ENCODE measurements around the gene BTF3. TPM values are rescaled to one million over a fixed set of nuclear protein-coding genes. Genes with fewer than 3 reads are reported as not detected.

Gene BTF3
- total and polyA plus RNA-seq, 2 of the 13 experiments (the other 11 are each of a cell fraction or from before 2014, with no cell fraction given), result 557 to 698 TPM

DNA sequence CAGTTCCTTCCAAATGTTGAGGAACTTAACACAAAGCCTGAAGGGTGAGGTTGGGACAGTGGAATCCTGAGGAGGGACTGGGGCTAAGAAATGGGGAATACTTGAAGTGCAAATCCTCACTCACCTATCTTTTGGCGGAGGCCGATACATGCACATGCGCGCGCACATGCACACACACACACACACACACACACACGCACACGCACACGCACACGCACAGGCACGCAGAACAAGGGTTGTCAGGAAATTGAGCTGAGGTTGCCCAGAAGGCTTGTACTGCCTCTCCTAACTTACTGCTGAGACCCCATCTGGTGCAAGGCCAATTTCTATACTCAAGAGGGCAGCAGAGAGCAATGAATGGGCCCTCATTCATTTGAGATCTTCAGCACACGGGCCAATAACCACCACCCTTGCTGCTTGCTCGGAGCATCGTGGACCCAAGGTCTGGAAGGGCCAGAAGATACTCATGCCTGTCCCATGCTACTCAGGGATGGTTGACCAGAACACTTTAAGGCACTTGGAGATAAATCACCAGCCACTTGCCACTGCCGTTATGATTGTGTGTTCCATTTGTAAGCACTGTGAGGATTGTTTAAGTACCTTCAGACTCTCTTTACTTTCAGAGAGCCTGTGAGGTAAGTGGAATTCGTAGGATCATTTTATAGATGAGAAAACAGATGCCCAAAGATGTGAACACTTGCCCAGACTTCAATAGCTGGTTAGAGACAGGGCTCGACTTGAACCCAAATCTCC lies 21.5 kb downstream of the BTF3 start (continued):
- TF ChIP-seq ZNF691 (CRISPR knock-in tag; IDR thresholded peaks at IDR 0.05; ENCODE audit: borderline replicate concordance, low read depth) (no peak), SMAD9 (CRISPR knock-in tag; IDR thresholded peaks at IDR 0.05) (no peak), CREB1 (IDR thresholded peaks at IDR 0.05) (no peak), CREB1 (CRISPR knock-in tag; IDR thresholded peaks at IDR 0.05) (no peak), EED (CRISPR knock-in tag; IDR thresholded peaks at IDR 0.05) (no peak), NR2C2 (CRISPR knock-in tag; IDR thresholded peaks at IDR 0.05; ENCODE audit: borderline replicate concordance) (no peak), ZMYM4 (CRISPR knock-in tag; IDR thresholded peaks at IDR 0.05) (0 out of 2 replicates have a peak, but pooled peaks have one; percentile 21), ZNF501 (CRISPR knock-in tag; IDR thresholded peaks at IDR 0.05) (0 out of 2 replicates have a peak, but pooled peaks have one; percentile 41), ZNF614 (CRISPR knock-in tag; IDR thresholded peaks at IDR 0.05; ENCODE audit: borderline replicate concordance) (peak; percentile 35; the same call in 1 of the 2 replicates), MEIS2 (CRISPR knock-in tag; IDR thresholded peaks at IDR 0.05) (no peak), SALL1 (CRISPR knock-in tag; IDR thresholded peaks at IDR 0.05) (peak; percentile 44; the same call in 1 of the 2 replicates), SOX6 (IDR thresholded peaks at IDR 0.05) (no peak), SOX6 (CRISPR knock-in tag; IDR thresholded peaks at IDR 0.05) (0 out of 2 replicates have a peak, but pooled peaks have one; percentile 38), MYPOP (CRISPR knock-in tag; IDR thresholded peaks at IDR 0.05) (no peak), SMAD1 (CRISPR knock-in tag; IDR thresholded peaks at IDR 0.05; ENCODE audit: borderline replicate concordance, low read depth) (no peak), KAT8 (CRISPR knock-in tag; IDR thresholded peaks at IDR 0.05) (no peak), ZFP91 (CRISPR knock-in tag; IDR thresholded peaks at IDR 0.05; ENCODE audit: borderline replicate concordance) (peak; percentile 42; the same call in 1 of the 2 replicates), TP53 (CRISPR knock-in tag; conservative IDR thresholded peaks at IDR 0.05) (no peak), KDM5A (IDR thresholded peaks at IDR 0.05; ENCODE audit: borderline replicate concordance, low read length) (no peak), PRDM15 (CRISPR knock-in tag; IDR thresholded peaks at IDR 0.05) (no peak), ZBTB8A (CRISPR knock-in tag; IDR thresholded peaks at IDR 0.05; ENCODE audit: borderline replicate concordance, low read depth) (no peak)
- TF ChIP-seq, protein P1, sequence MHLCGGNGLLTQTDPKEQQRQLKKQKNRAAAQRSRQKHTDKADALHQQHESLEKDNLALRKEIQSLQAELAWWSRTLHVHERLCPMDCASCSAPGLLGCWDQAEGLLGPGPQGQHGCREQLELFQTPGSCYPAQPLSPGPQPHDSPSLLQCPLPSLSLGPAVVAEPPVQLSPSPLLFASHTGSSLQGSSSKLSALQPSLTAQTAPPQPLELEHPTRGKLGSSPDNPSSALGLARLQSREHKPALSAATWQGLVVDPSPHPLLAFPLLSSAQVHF (CRISPR knock-in tag; IDR thresholded peaks at IDR 0.05), result no peak
